Breast epithelium (tissue), 4 donors: ENCODE data around the gene PKHD1. TPM values are rescaled to one million over a fixed set of nuclear protein-coding genes. Genes with fewer than 3 reads are reported as not detected.

Source experiments
- DNase-seq, 2 donors: peaks; one replicate each; pipeline ENCODE4 v3.0.0-alpha.2; 2019; ENCODE audit warnings: low spot score in 2 of 2
- H3K27ac ChIP-seq, 2 donors: fragments of 200-600 bp; sonication (generic) in 1 of 2; one replicate each; pipeline ENCODE4 v1.5.1; 2016 to 2019; ENCODE audit warnings: mild to moderate bottlenecking in 1 of 2
- H3K27me3 ChIP-seq, 2 donors: fragments of 200-600 bp; sonication (generic) in 1 of 2; one replicate each; pipeline versions ENCODE4 v1.5.1 to v1.6.0; 2017 to 2019; ENCODE audit warnings: control low read depth in 1 of 2, mild to moderate bottlenecking in 1 of 2
- H3K36me3 ChIP-seq: fragments of 200-600 bp; one replicate; pipeline ENCODE4 v1.5.1; 2019
- H3K4me1 ChIP-seq, 2 donors: fragments of 200-600 bp; sonication (generic); one replicate each; pipeline ENCODE4 v1.5.1; 2016 to 2019; ENCODE audit warnings: control low read depth in 1 of 2
- H3K4me3 ChIP-seq, 3 donors: fragments of 200-600 bp; sonication (generic); 1 replicate in 2 of 3; 2 replicates in 1 of 3; pipeline ENCODE4 v1.5.1; 2016 to 2019; ENCODE audit warnings: mild to moderate bottlenecking in 3 of 3, moderate library complexity in 2 of 3
- H3K9me3 ChIP-seq, 2 donors: fragments of 200-600 bp; sonication (generic) in 1 of 2; one replicate each; pipeline ENCODE4 v1.5.1; 2016 to 2019; ENCODE audit warnings: control low read depth in 1 of 2
- CTCF ChIP-seq, 3 donors: fragments of 450-650 bp; IDR thresholded peaks; one replicate each; pipeline ENCODE4 v1.5.1; 2016 to 2017; ENCODE audit warnings: antibody characterized with exemption in 3 of 3, mild to moderate bottlenecking in 3 of 3, moderate library complexity in 3 of 3
- POLR2A ChIP-seq: fragments of 450-650 bp; IDR thresholded peaks from one replicate; pipeline ENCODE4 v1.6.1; 2016; ENCODE audit warnings: antibody characterized with exemption, mild to moderate bottlenecking, moderate library complexity
- POLR2AphosphoS5 ChIP-seq, 3 donors: sonication (generic); formaldehyde crosslinking; IDR thresholded peaks; one replicate each; pipeline ENCODE4 v1.6.1; 2017; ENCODE audit warnings: antibody characterized with exemption in 3 of 3
- intact Hi-C: fragments of 100-400 bp; cut with DNase I; formaldehyde crosslinking; loops from one replicate; pipeline ENCODE4 v1.15.1; 2023; ENCODE audit warnings: low total_unique reads
- total RNA-seq, 3 donors: library from RNA; depleted of rRNA; stranded (reverse); fragments of >200 nt; gene quantifications; one replicate each; pipeline ENCODE4 v1.1.0, GENCODE V29; 2016

Gene PKHD1
- total RNA-seq, 3 donors from 2014 or later: 0.44 to 1.1 (median 0.66) TPM

GRCh38 chr6:52042141-52042885 is 45.1 kb downstream of the PKHD1 start:
- DNase-seq: no peak
- no peaks in the 10 kb centered on the region for H3K4me1 ChIP-seq
- H3K36me3 ChIP-seq: no peaks in the 10 kb centered on the region
- H3K9me3 ChIP-seq: no peaks in the 10 kb centered on the region
- H3K27ac ChIP-seq: no peak overlapping the region
- intact Hi-C loops: no loop called here
- H3K4me3 ChIP-seq: no peak overlapping the region
- TF ChIP-seq CTCF (IDR thresholded peaks at IDR 0.05) (no peak), POLR2AphosphoS5 (IDR thresholded peaks at IDR 0.05) (no peak), POLR2A (no peak)
- no peaks in the 10 kb centered on the region for H3K27me3 ChIP-seq

- intact Hi-C loops: no loop called here
- no peak for DNase-seq
- Histone ChIP-seq H3K36me3 (no peaks in the 10 kb centered on the region), H3K27ac (no peak overlapping the region), H3K27me3 (no peaks in the 10 kb centered on the region), H3K4me1 (no peaks in the 10 kb centered on the region), H3K9me3 (no peaks in the 10 kb centered on the region), H3K4me3 (no peak overlapping the region)
- no peak for TF ChIP-seq CTCF (IDR thresholded peaks at IDR 0.05)
Observed at GRCh38 chr6:52041134-52041533, 46.3 kb downstream of the PKHD1 start.

GRCh38 chr6:52027699-52028098 is 59.7 kb downstream of the PKHD1 start:
- no peak overlapping the region for H3K4me3 ChIP-seq
- H3K4me1 ChIP-seq: no peaks in the 10 kb centered on the region
- intact Hi-C loops: no loop called here
- no peak for TF ChIP-seq POLR2A
- no peak for TF ChIP-seq POLR2AphosphoS5 (IDR thresholded peaks at IDR 0.05)
- no peak for TF ChIP-seq CTCF (IDR thresholded peaks at IDR 0.05)
- no peaks in the 10 kb centered on the region for H3K9me3 ChIP-seq
- DNase-seq: no peak
- H3K27ac ChIP-seq: no peak overlapping the region
- no peaks in the 10 kb centered on the region for H3K36me3 ChIP-seq
- H3K27me3 ChIP-seq: no peaks in the 10 kb centered on the region

GRCh38 chr6:52024451-52025068 is 62.9 kb downstream of the PKHD1 start:
- Histone ChIP-seq H3K27me3 (no peaks in the 10 kb centered on the region), H3K4me3 (no peak overlapping the region), H3K9me3 (no peaks in the 10 kb centered on the region), H3K27ac (no peak overlapping the region), H3K36me3 (no peaks in the 10 kb centered on the region), H3K4me1 (no peaks in the 10 kb centered on the region)
- intact Hi-C loops: no loop called here
- TF ChIP-seq CTCF (IDR thresholded peaks at IDR 0.05): no peak
- no peak for TF ChIP-seq POLR2AphosphoS5 (IDR thresholded peaks at IDR 0.05)
- no peak for TF ChIP-seq POLR2A
- no peak for DNase-seq

- intact Hi-C loops: no loop called here
- Histone ChIP-seq H3K27ac (no peak overlapping the region), H3K36me3 (no peaks in the 10 kb centered on the region), H3K27me3 (no peaks in the 10 kb centered on the region), H3K4me3 (no peak overlapping the region), H3K4me1 (no peaks in the 10 kb centered on the region), H3K9me3 (no peaks in the 10 kb centered on the region)
- no peak for DNase-seq
- TF ChIP-seq POLR2A (no peak), POLR2AphosphoS5 (IDR thresholded peaks at IDR 0.05) (no peak), CTCF (IDR thresholded peaks at IDR 0.05) (no peak)
Observed at GRCh38 chr6:52022675-52023074, 64.7 kb downstream of the PKHD1 start.
